Prostate gland (tissue), 2 donors: ENCODE data around the gene RNF14. TPM values are rescaled to one million over a fixed set of nuclear protein-coding genes. Genes with fewer than 3 reads are reported as not detected.
"Not testable (repeated sequence)": the region's sequence is repeated elsewhere in the genome, so short reads cannot be mapped to it uniquely, and the experiment has no call there.

Experiments used
- DNase-seq: peaks from one replicate; pipeline ENCODE4 v3.0.0-alpha.2; 2019; ENCODE audit warnings: low spot score
- H3K27ac ChIP-seq, 2 donors: fragments of 200-600 bp; sonication (generic); 2 replicates each; pipeline ENCODE4 v1.5.1; 2017 to 2019
- H3K27me3 ChIP-seq: fragments of 200-600 bp; sonication (generic); replicated peaks from 2 replicates; pipeline ENCODE4 v1.5.1; 2019; ENCODE audit not compliant: insufficient read depth
- H3K36me3 ChIP-seq, 2 donors: fragments of 200-600 bp; sonication (generic); 1 replicate in 1 of 2; 2 replicates in 1 of 2; pipeline versions ENCODE4 v1.5.1 to v1.8.1; 2017 to 2019
- H3K4me1 ChIP-seq: fragments of 200-600 bp; sonication (generic); replicated peaks from 2 replicates; pipeline ENCODE4 v1.5.1; 2019
- H3K4me3 ChIP-seq, 2 donors: fragments of 200-600 bp; sonication (generic); 2 replicates each; pipeline ENCODE4 v1.5.1; 2017 to 2019
- H3K9me3 ChIP-seq: fragments of 200-600 bp; sonication (generic); 2 replicates; pipeline ENCODE4 v1.5.1; 2017
- POLR2A ChIP-seq: fragments of 450-650 bp; IDR thresholded peaks from one replicate; pipeline ENCODE4 v1.6.1; 2016; ENCODE audit warnings: antibody characterized with exemption, mild to moderate bottlenecking
- POLR2AphosphoS5 ChIP-seq: sonication (generic); formaldehyde crosslinking; IDR thresholded peaks from one replicate; pipeline ENCODE4 v1.6.1; 2017; ENCODE audit warnings: antibody characterized with exemption
- WGBS: methylation state at CpG from one replicate; pipeline ENCODE4 v1.1.5; 2018; 5-methylcytosine and 5-hydroxymethylcytosine counted together
- intact Hi-C: fragments of 100-400 bp; cut with DNase I; formaldehyde crosslinking; loops from one replicate; pipeline ENCODE4 v1.14.2; 2022
- total RNA-seq, 2 donors: library from RNA; depleted of rRNA; stranded (reverse); fragments of >200 nt; gene quantifications; one replicate each; pipeline ENCODE4 v1.1.0, GENCODE V29; 2016
- TF ChIP-seq, protein P1 (sequence below), 4 experiments: fragments of 200-600 bp in 2 of 4; fragments of 450-650 bp in 2 of 4; sonication (generic) in 2 of 4; IDR thresholded peaks; 1 replicate in 3 of 4; 2 replicates in 1 of 4; pipeline ENCODE4 v1.5.1; 2016 to 2019; ENCODE audit warnings: antibody characterized with exemption in 4 of 4, mild to moderate bottlenecking in 2 of 4, moderate library complexity in 2 of 4

RNF14 gene
- total RNA-seq, 2 donors from 2014 or later: 40.8 to 66.9 TPM

DNA sequence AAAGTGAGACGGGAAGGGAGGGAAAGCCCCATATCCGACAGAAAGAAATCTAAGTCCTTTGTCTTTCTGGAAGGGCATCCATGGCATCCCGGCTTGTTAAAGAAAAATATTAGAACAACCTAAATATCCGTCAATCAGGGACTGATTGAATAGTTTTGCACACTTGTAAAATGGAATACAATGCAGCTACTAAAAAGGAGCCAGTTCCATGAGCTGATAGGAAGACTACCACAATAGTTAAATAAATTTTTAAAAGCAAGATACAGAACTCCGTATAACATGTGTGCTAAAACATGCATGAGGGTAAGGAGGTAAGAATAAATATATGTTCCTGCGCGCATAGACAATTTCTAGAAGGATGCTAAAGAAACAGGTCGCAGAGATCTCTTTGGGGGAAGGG is 56.7 kb downstream of the RNF14 start:
- intact Hi-C loops: no loop called here
- Histone ChIP-seq H3K27me3 (no peaks in the 10 kb centered on the region), H3K36me3 (no peaks in the 10 kb centered on the region), H3K9me3 (no peaks in the 10 kb centered on the region), H3K27ac (no peak overlapping the region), H3K4me1 (no peaks in the 10 kb centered on the region), H3K4me3 (no peak overlapping the region)
- 66% methylated on average over 8 of the region's 8 CpGs for whole genome bisulfite sequencing
- TF ChIP-seq POLR2A (no peak), POLR2AphosphoS5 (no peak)
- TF ChIP-seq, protein P1, sequence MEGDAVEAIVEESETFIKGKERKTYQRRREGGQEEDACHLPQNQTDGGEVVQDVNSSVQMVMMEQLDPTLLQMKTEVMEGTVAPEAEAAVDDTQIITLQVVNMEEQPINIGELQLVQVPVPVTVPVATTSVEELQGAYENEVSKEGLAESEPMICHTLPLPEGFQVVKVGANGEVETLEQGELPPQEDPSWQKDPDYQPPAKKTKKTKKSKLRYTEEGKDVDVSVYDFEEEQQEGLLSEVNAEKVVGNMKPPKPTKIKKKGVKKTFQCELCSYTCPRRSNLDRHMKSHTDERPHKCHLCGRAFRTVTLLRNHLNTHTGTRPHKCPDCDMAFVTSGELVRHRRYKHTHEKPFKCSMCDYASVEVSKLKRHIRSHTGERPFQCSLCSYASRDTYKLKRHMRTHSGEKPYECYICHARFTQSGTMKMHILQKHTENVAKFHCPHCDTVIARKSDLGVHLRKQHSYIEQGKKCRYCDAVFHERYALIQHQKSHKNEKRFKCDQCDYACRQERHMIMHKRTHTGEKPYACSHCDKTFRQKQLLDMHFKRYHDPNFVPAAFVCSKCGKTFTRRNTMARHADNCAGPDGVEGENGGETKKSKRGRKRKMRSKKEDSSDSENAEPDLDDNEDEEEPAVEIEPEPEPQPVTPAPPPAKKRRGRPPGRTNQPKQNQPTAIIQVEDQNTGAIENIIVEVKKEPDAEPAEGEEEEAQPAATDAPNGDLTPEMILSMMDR (IDR thresholded peaks at IDR 0.05): no peak
- no peak for DNase-seq

DNA sequence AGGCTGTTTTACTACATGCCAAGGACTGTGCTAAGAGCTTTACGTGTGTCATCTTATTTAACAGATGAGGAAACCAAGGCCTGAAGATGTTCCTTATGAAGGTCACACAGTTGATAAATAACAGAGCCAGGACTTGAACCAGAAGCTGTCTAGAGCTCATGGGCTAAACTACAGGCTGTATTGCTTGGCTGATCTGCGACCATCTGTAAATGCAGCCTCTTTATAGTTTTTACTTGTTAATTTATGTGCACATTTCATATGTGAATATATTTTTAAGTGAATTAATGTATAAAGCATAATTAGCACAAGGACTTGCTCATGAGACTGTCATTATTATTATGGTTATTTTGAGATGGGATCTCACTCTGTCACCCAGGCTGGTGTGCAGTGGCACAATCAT is 63.2 kb downstream of the RNF14 start:
- Histone ChIP-seq H3K36me3 (no peaks in the 10 kb centered on the region), H3K27me3 (no peaks in the 10 kb centered on the region), H3K4me3 (no peak overlapping the region), H3K4me1 (no peaks in the 10 kb centered on the region), H3K27ac (no peak overlapping the region), H3K9me3 (no peaks in the 10 kb centered on the region)
- TF ChIP-seq, protein P1 (IDR thresholded peaks at IDR 0.05): no peak
- TF ChIP-seq POLR2AphosphoS5 (no peak), POLR2A (no peak)
- no peak for DNase-seq
- 88% methylated on average over 2 of the region's 2 CpGs for WGBS
- intact Hi-C loops: no loop called here

DNA sequence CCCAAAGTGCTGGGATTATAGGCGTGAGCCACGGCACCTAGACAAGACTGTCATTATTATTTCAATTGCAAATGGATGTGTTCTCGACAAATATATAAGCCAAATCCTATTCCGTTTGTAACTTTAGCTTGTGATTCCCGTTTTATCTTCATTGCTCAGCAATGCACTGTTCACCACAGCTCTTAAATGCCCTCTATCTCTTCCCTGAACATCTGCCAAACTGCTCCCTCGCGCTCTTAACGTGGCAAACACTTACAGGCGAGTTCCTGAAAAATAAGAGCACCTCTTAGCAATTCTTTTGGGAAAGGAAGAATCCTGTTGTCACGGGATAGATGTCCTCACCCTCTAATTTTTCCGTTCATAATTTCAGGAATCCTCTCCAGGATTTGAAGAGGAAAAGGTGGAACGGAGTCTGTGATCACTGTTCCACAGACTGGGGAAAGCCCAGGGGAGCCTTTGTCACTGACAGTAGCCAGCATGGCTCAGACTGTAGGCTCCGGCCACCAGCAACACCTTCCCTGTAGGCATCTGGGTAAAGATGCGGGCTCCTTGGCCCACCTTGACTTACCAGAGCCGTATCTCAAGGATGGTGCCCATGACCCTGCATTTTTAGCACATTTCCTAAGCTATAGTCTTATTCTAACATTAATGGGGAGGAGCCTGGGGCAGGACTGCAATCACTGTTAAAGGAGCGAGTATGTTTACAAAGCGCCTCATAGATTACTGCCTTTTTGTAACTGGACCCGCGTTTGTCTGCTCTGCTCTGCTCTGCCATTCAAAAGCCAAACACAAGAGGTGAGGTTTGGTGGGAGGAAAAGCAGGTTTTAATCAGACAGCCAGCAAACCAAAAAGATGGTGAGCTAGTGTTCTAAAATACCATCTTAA is 64.1 kb downstream of the RNF14 start:
- H3K36me3 ChIP-seq: no peaks in the 10 kb centered on the region
- no peak overlapping the region for H3K27ac ChIP-seq

DNA sequence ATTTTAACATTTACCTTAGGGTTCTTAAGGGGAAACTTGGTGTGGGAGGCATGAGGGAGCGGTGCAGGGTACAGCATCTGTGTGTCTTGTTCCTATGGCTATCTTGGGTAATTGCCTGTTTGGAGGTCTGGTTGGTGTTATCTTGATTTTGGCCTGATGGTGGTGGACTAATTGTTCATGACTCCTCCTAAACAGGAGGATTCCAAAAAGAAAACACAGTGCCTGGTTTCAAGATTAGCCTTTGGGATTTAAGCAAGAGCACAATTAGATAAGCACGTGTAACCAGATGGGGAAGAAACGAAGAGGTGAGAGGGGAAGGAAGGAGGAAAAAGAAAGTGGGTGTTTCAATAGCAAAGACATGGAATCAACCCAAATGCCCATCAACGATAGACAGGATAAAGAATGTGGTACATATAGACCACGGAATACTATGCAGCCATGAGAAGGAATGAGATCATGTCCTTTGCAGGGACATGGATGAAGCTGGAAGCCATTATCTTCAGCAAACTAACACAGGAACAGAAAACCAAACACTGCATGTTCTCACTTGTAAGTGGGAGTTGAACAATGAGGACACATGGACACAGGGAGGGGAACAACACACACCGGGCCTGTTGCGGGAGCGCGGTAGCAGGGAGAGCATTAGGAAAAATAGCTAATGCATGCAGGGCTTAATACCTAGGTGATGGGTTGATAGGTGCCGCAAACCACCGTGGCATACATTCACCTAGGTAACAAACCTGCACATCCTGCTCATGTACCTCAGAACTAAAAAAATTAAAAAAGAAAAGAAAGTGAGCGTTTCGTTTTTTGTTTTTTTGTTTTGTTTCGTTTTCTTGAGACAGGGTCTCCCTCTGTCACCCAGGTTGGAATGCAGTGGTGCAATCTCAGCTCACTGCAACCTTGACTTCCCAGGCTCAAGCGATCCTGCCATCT is 65.0 kb downstream of the RNF14 start:
- 86% methylated on average over 15 of the region's 15 CpGs for WGBS
- H3K36me3 ChIP-seq, H3K4me3 ChIP-seq, DNase-seq, H3K4me1 ChIP-seq, H3K27ac ChIP-seq, intact Hi-C loops, H3K27me3 ChIP-seq, H3K9me3 ChIP-seq: not testable (repeated sequence)

More for the DNA sequence above, 64.1 kb downstream of the RNF14 start:
- Histone ChIP-seq H3K4me1 (no peaks in the 10 kb centered on the region), H3K27me3 (no peaks in the 10 kb centered on the region), H3K4me3 (no peak overlapping the region), H3K9me3 (no peaks in the 10 kb centered on the region)
- TF ChIP-seq, protein P1 (IDR thresholded peaks at IDR 0.05): no peak
- TF ChIP-seq POLR2AphosphoS5 (no peak), POLR2A (no peak)
- intact Hi-C loops: no loop called here
- DNase-seq: no peak
- 41% methylated on average over 19 of the region's 19 CpGs for WGBS

DNA sequence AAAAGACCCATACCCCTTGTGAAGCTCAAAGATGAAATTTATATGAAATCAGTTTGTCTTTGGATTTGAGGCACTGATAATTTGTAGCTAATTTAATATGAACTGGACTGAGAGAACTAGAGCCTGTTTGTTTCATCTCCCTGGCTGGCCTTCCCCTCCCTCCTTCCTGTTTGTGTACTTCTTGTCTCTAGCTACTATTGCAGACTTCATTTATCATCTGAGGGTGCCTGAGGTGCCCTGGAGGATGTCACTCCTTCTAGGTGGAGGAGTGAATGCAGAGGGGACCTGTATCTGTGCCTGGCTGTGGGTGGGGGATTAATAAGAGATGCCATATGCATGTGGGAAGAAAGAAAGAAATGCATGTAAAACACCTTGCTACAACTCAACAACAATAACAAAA is 66.1 kb downstream of the RNF14 start:
- Histone ChIP-seq H3K27me3 (no peaks in the 10 kb centered on the region), H3K4me1 (no peaks in the 10 kb centered on the region), H3K36me3 (no peaks in the 10 kb centered on the region), H3K27ac (no peak overlapping the region), H3K4me3 (no peak overlapping the region), H3K9me3 (no peaks in the 10 kb centered on the region)
- no peak for DNase-seq
- intact Hi-C loops: no loop called here
- TF ChIP-seq, protein P1 (IDR thresholded peaks at IDR 0.05): no peak
- TF ChIP-seq POLR2AphosphoS5: no peak
